HG03378 (cell line): ENCODE data around the gene CATSPERE.

Experiments used
- ATAC-seq: cut with Tn5 transposase; IDR thresholded peaks from one replicate; pipeline ENCODE4 v1.9.1; 2021; ENCODE audit warnings: mild to moderate bottlenecking, moderate library complexity; ENCODE audit not compliant: unreplicated experiment

The CATSPERE gene, protein sequence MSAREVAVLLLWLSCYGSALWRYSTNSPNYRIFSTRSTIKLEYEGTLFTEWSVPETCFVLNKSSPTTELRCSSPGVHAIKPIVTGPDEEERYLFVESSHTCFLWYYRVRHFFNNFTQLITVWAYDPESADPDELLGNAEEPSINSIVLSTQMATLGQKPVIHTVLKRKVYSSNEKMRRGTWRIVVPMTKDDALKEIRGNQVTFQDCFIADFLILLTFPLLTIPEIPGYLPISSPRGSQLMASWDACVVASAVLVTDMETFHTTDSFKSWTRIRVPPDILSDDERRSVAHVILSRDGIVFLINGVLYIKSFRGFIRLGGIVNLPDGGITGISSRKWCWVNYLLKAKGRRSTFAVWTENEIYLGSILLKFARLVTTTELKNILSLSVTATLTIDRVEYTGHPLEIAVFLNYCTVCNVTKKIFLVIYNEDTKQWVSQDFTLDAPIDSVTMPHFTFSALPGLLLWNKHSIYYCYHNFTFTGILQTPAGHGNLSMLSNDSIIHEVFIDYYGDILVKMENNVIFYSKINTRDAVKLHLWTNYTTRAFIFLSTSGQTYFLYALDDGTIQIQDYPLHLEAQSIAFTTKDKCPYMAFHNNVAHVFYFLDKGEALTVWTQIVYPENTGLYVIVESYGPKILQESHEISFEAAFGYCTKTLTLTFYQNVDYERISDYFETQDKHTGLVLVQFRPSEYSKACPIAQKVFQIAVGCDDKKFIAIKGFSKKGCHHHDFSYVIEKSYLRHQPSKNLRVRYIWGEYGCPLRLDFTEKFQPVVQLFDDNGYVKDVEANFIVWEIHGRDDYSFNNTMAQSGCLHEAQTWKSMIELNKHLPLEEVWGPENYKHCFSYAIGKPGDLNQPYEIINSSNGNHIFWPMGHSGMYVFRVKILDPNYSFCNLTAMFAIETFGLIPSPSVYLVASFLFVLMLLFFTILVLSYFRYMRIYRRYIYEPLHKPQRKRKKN

DNA sequence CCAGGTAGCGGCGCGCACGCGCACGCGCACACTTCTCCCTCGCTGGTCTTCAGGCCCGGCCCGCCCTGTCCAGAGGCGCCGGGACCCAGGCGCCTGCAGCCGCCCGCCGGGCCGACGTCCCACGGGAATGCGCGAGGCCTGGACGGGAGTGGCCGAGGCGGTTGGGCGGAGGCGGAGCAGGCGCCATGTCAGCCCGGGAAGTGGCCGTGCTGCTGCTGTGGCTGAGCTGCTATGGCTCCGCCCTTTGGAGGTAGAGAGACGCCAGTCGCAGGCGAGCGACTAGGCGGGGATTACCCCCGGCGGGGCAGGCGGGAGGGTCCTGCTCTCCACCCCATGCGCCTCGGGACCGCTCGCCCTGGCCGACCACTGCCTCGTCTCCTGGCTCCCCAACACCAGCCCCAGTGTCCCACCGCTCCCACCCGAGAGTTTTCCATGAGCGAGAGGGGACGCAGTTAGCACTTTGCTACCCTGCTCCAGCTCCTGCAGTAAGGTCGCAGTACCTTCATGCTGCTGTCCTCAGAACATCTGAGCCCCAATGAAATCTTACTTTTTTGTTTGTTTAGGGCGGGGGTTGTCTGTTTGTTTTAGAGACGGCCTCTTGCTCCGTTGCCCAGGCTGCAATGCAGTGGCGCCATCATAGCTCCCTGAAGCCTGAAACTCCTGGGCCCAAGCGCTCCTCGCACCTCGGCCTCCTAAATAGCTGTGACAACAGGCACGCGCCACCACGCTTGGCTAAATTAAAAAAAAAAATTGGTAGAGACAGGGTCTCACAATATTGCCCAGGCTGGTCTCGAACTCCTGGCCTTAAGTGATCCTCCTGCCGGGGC, at the start of gene CATSPERE:
TSS of gene CATSPERE (plus strand) at position 29 of the 827 bp plus-strand sequence. CDS start at position 186, 157 bp downstream.
- ATAC-seq: peak; percentile 95

DNA sequence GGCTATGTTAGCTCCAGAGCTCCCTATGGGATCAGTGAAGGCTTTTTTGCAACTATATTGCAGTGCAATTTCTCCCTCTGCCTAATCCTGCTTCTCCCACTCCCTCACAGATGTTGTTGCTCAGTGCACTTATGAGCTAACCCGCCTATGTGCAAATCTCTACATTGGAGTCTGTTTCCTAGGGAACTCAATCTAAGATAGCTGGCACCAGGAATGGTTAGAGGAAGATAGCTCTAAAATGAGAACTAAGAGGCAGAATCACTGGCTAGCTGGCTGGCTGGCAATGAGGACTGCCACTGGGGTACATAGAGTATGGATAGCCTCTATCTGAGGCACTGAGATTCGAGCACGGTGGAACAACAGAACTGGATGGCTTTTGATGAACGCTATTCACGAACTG, 48.9 kb upstream of the CATSPERE start:
- ATAC-seq: no peak

DNA sequence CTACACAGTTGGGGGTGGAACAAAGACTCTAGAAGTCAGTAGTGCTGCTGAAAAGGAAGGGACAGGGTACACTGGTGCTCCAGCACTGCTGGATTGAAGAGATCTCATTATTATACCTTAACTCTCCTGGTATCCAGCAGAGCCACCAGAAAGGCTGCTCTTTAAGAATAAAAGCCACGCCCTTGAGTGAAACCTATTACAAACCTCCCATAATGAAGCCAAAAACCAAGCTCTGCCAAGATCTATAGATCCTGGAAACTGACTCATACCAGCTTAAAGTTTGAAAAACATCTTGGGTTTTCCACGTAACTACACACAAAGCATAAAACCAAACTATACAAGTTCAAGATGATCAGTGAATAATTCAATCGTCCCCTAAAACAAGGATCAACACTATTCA, 47.3 kb upstream of the CATSPERE start:
- ATAC-seq: no peak

DNA sequence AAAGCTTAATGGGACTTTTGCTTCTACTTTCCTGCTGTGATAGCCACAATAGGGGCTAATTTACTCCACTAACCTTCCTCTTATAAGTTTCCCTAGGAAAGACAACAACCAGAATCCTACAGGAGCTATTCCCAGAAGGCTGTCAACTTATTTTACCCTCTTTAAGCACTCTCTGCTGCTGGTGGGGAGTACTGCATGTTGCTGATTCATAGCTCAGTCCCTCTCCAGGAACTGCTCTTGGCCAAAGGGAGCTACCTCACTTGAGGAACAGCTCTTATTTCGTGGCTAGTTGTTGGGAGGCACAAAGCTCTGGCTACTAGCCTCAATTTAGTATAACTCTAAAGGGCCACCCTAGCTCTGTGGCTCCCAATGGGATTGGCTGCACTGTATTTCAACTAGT, 46.5 kb upstream of the CATSPERE start:
- no peak for ATAC-seq

DNA sequence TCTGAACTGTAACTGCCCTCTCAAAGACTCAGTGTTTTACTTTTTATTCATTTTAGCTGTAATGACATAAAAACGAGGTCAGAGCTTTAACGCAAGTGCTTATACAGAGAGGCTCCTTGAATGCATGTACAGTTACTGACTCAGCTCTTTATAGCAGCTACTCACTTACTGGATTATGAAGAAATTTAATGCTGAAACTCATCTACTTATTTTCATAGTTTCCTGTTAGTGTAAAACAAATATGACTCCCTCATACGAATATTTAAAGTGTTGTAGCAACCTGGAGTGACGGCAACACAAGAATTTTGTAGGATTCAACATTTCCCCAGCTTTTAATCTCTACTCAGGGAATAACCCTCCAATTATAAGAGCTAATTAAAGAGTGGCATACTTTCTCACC, 42.0 kb upstream of the CATSPERE start:
- no peak for ATAC-seq

DNA sequence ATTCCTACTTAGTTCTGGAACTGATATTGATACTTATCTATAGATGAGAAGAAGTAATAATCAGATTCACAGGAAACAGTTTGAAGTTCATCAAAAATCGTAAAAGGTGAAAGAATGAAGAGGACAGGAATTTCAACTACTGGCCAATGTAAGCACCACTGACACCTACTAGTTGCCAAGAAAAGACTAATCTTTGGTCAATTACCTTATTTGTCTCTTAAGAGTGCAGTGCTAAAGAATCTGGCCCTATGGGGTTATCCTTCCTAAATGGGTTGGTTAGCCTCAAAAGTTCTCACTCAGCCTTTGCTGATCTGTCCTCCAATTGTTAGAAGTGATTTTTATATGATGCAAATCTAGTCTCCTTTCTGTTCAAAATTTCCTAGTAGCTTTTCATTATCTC, 38.9 kb upstream of the CATSPERE start:
- ATAC-seq: no peak

DNA sequence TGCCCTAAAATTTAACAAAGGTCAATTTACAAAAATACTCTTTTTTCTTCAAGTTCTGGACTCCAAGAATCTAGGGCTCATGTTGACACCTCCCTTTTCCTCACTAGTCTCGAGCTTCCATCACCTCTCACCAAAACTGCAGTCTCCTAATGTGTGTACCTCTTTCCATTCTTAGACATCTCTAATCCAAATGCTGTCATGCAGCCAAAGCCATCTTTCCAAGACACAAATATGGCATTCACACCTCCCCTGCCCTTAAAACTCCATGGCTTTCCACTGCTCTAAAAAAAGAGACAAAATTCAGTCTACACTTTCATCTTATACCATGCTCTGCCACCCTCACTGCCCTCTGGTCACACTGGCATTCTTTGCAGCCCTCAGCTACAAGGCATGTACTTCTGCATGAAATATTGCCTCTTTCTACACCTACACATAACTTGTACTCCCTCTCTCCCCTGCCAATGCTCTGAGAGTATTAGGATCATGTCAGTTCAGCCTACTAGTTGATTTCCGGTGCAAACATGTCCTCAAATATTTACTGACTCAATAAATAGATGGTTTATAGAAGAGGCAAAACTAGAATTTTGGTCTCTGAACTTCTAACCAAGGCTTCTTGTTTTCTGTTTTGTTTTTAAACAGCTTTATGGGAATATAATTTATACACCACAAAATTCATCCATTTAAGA, 36.3 kb upstream of the CATSPERE start:
- no peak for ATAC-seq

DNA sequence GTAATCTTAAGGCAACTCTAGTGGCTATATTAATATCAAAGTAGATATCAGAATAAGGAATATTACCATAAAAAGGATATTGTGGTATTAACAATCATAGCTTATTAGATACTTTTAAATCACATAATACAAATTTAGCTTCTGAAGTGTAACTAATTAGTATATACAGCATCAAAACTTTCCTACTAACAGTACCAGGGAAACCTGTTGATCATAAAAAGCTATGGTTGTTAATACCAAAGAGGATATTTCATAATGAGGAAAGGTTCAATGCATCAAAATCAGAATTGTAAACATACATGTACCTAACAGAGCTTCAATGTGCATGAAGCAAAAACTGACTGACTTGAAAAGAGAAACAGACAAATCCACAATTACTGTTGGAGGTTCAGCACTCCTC, 33.4 kb upstream of the CATSPERE start:
- no peak for ATAC-seq

DNA sequence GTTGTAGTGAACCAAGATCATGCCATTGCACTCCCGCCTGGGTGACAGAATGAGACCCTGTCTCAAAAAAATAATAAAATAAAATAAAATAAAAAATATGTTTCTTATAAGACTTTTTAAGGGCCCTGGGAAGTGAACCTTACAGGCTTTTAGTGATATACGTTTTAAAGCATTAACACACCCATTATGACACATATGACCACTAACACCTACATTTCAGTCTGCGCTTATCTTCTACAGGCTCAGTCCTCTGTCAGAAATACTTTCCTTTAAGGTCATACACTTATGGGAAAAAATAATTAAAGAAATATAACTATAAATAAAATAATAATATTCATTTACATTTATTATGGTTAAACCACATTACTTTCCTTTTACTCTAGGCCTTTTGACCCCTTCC, 31.3 kb upstream of the CATSPERE start:
- no peak for ATAC-seq

DNA sequence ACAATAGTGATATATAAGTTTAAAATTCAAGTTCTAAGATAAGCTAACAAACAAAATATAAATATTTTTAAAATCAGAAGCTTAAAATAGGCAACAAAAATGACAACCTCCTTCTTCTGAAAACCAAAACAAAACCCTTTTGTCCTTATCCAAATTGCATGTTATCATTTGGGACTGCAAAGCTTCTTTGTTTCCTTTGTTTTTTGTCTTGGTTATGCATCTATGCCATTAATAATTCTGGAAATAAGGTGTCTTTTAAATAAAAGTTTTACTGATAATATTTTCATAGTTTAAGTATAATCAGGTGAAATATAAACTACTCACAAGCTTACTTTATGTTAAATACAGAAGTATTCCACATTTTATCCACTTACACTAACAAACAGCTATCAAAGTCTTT, 29.9 kb upstream of the CATSPERE start:
- no peak for ATAC-seq

DNA sequence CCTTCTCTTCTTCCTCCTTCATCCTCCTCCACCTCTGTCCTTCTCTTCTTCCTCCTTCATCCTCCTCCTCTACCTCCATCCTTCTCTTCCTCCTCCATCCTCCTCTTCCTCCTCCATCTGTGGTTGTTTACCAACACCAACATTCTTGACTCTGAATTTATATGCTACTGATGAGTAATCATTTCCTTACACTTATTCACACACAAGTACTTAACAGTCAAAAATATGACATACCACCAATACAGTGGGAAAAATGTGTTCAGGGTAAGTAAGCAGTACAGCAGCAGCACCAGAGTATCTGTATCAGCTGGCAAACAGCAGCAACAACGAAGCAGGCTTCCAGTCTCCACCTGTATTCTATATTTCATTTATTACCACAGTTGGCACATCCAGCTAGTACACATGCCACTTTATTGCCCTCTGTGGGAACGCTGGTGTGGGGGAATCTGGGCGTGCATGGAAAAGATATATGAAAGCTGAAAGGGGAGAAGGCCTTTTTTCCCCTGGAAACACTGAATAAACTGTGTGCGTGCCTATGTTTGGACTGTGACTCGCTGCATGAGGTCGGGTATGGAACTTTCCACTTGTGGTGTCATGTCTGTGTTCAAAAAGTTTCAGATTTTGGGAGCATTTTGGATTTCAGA, 25.4 kb upstream of the CATSPERE start:
- ATAC-seq: no peak

DNA sequence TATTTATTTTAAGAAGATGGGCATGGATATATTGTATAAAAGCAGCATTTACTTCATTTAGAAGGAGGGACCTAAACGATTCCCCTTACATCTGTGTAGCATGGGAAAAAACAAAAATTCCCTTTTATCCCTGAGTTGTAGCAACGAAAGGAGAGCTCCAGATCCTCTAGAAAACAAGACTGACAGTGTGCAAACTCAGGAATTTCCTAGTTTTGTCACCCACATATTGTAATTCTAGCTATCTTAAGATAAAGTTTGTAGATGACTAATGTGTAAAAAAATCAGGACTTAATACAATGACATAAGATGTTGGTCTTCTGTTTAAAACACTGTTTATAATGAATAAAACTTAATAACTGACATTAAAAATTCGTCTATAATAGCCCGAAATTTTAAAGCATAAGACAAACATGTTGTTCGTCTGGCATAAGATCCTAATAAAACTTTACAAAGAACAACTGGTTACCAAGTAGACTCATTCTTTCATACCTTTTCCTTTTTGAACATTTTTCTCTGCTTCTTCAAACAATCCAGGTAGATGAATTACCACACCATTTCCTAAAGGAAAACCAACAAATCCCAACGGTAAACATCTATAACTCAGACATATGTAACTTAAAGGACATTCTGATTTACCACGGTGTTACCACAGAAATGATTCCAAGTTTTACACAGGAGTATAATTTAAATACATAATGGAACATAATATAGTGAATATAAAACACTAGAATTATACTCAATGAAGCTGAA, 24.6 kb upstream of the CATSPERE start:
- ATAC-seq: no peak

DNA sequence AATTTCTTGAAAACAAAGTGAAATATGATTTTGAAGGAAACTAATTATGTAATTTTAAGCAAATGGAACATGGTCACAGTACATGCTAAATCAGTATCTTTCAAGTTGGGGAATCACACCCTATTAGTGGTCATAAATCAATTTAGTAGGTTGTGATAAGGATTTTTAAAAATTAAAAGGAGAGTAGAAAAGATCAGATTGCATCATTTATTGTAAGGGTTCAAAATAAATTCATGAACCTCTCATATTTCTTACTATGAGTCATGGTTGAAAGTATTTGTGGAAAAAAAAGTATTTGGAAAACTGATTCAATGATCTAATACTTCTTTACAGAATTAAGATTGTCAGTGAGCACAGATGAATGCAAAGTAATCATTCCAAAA, 24.0 kb upstream of the CATSPERE start:
- no peak for ATAC-seq

DNA sequence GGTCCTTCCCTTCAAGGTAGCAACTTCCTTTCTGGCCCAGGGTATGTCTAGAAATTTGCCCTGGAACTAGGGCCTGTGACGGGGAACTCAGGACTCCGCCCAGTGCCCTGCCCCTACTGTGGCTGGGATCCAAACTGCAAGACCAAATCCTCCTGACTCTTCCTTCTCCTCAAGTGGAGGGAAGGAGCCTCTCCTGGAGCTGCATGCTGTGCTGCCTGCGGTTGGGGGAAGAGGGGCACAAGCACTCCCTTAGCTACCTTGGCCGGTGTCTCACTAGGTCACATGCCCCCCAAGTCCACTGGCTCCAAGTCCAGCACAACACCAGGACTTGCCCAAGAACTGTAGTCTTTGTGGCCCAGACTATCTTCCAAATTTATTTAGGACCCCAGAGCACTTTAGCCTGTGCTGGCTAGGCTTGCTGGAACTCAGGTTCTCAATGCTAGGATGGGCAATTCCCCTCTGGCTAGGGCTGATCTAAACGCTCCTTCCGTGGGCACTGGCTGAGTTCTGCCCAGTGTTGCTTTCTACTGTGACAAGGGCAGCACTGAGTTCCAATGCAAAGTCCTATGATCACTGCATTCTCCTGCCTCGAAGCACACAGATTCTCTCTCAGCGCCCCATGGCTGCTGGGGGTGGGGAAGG, 21.6 kb upstream of the CATSPERE start:
- no peak for ATAC-seq

DNA sequence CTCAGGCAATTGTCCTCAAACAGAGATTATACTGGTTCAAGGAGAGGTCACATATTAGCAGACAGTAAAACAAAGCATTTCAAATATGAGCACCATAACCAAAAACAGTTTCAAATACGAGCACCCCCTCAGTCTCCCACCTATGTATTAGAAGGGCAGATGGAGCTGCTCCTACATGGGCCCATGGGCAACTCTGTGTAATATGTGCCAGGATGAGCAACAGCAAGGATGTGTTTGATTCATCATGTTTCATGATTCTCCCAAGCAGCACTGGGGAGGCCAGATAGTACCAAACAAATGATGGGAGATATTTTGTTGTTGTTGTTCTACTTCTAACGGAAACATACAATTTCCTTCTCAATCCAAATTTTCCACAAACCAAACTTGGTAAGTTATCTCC, 18.2 kb upstream of the CATSPERE start:
- no peak for ATAC-seq

DNA sequence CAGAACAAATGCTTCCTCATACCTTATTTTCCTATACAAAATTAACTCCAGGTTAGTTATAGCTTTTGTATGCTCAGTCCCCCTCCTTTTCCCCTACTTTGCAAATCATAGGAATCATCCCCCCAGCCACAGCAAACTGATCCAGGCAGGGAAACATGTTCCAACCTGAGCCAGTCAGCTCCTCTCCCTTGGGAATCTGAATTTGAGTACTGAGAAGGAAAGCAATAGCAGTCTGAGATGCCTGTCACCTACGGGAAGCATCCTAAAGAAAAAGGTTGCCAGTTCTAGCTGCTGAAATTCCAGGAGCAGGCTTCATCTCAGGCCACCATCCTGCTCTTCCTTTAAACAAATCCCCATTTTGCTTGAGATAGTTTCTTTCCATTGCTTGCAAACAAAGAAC, 16.2 kb upstream of the CATSPERE start:
- no peak for ATAC-seq

DNA sequence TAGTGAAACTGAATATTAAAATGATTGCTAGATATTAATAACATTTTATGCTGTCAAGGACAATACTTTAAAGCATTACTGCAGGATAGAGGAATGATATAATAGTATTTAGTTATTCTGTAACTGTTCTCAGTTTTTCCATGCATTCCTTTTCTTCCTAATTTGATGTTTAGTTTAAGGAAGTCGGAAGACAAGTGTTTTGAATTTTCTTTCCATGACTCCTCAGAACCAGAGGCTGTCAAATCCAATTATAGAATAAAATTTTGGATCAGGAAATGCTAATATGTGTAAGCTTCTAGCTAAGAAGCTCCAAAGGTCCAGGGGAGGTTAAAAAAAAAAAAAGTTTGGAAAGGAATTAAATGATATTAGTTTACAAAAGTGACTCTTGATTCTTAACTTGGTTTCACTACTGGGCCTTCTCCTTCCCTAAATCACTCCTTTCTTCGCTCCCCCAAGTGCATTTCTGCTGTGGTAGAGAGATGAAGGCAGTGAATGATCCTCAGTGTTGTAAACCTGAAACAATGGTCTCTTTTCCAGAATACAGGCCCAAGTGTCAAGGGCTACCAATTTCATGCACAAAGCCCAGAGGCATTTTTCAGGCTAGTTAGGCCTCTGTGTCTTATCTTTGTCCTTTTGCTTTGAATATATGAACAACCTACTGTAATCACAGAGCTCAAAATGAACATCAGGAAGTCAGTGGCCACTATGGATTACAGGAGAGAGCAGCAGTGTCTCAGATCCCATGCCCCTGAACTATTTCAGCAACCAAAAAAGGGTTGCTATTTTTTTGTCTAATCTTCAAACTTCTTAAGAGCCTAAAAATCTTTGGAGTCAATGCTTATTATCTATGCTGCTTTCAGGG, 15.5 kb upstream of the CATSPERE start:
- no peak for ATAC-seq

DNA sequence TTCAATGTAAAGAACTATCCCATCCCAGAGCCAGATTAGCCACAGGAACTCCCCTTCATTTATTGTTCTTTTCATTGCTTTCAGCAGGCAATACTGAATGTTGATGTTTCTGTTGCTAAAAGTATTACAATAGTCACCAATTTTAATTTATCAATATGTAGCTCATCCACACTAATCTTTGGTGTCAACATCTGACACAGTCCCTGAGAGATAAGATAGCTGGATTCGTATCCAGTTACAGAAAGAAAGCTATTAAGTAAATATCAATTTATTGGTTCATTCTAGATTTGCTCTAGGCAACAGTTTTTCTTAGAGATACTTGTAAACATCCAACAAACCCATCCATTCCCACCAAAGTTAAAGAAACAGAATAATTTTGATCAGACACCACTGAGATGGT, 14.0 kb upstream of the CATSPERE start:
- no peak for ATAC-seq
